A549 (cell line): ENCODE results near the gene PRCP. TPM values are rescaled to one million over a fixed set of nuclear protein-coding genes. Genes with fewer than 3 reads are reported as not detected.
A peak's percentile ranks its signal among the peaks of the same experiment; 100 is the strongest.

ENCODE experiments used
- ATAC-seq, 2 experiments: fragments of 200-7000 bp in 1 of 2; fragments of >200 bp in 1 of 2; cut with Nextera tagmentation in 1 of 2; cut with Tn5 transposase in 1 of 2; 3 replicates each; pipeline versions ENCODE4 v1.8.0 to v1.9.1; 2018 to 2020; ENCODE audit warnings: mild to moderate bottlenecking in 1 of 2, moderate library complexity in 1 of 2
- CTCF ChIA-PET: fragments of 300-600 bp; sonication (Branson Sonifier 250); formaldehyde crosslinking; extraction: SDS; loops from one replicate; lab custom pipeline; 2021; ENCODE audit warnings: antibody characterized with exemption, inconsistent platforms; lab: Yijun Ruan, JAX
- POLR2A ChIA-PET: fragments of 350-600 bp; formaldehyde crosslinking; extraction: SDS; loops from one replicate; lab custom pipeline; 2021; ENCODE audit warnings: antibody characterized with exemption, inconsistent platforms; lab: Yijun Ruan, JAX
- DNase-seq, 2 experiments: peaks; one replicate each; pipeline versions ENCODE4 v3.0.0 to v3.0.0-alpha.2; 2011 to 2016; ENCODE audit warnings: low read depth in 1 of 2, low spot score in 1 of 2
- FAIRE-seq: peaks from 2 replicates; lab custom pipeline; 2011; peaks lifted over from hg19 to GRCh38; lab: Jason Lieb, UNC
- H3K27ac ChIP-seq, 2 experiments: fragments of >200 bp; sonication (Bioruptor Twin); formaldehyde crosslinking; 3 replicates each; pipeline ENCODE4 v1.5.1; 2016 to 2017
- H3K4me1 ChIP-seq: fragments of >200 bp; sonication (Bioruptor Twin); formaldehyde crosslinking; 3 replicates; pipeline ENCODE4 v1.6.1; 2016
- H3K4me2 ChIP-seq: fragments of >200 bp; sonication (Bioruptor Twin); formaldehyde crosslinking; 3 replicates; pipeline ENCODE4 v1.6.1; 2016
- H3K4me3 ChIP-seq: fragments of >200 bp; sonication (Bioruptor Twin); formaldehyde crosslinking; 3 replicates; pipeline ENCODE4 v1.5.1; 2016
- H3K9me3 ChIP-seq: fragments of >200 bp; sonication (Bioruptor Twin); formaldehyde crosslinking; 3 replicates; pipeline ENCODE4 v1.6.1; 2016
- BHLHE40 ChIP-seq: IDR thresholded peaks from 2 replicates; pipeline ENCODE4 v1.6.1; 2012; ENCODE audit warnings: low read depth, low read length, inconsistent platforms
- CBX8 ChIP-seq: fragments of 200-600 bp; sonication (generic); IDR thresholded peaks from 2 replicates; pipeline ENCODE4 v1.6.1; 2016
- CEBPB ChIP-seq, 2 experiments: fragments of >200 bp in 1 of 2; sonication (Bioruptor Twin) in 1 of 2; formaldehyde crosslinking in 1 of 2; IDR thresholded peaks; 2 replicates each; pipeline ENCODE4 v1.6.1; 2012 to 2016
- CTCF ChIP-seq: fragments of >200 bp; sonication (Bioruptor Twin); formaldehyde crosslinking; IDR thresholded peaks from 3 replicates; pipeline ENCODE4 v1.5.1; 2016
- EHMT2 ChIP-seq: fragments of 200-600 bp; sonication (generic); IDR thresholded peaks from 2 replicates; pipeline ENCODE4 v1.6.1; 2016; ENCODE audit warnings: antibody characterized with exemption, low read depth, mild to moderate bottlenecking, moderate library complexity
- EP300 ChIP-seq, 2 experiments: fragments of >200 bp; sonication (Bioruptor Twin); formaldehyde crosslinking; IDR thresholded peaks; 2 replicates in 1 of 2; 3 replicates in 1 of 2; pipeline ENCODE4 v1.6.1; 2016 to 2017
- ESRRA ChIP-seq: fragments of 150-350 bp; IDR thresholded peaks from 2 replicates; pipeline ENCODE4 v1.6.1; 2014; ENCODE audit warnings: mild to moderate bottlenecking, low read length, borderline replicate concordance
- FOSB ChIP-seq: fragments of 250-450 bp; sonication (Bioruptor Pico); IDR thresholded peaks from 2 replicates; pipeline ENCODE4 v1.5.0; 2020; ENCODE audit warnings: mild to moderate bottlenecking, moderate library complexity
- FOSL2 ChIP-seq, 2 experiments: fragments of 450-650 bp in 1 of 2; fragments of >200 bp in 1 of 2; sonication (Bioruptor Twin) in 1 of 2; formaldehyde crosslinking; IDR thresholded peaks; 2 replicates each; pipeline versions ENCODE4 v1.5.0 to v1.6.1; 2016 to 2020; ENCODE audit warnings: mild to moderate bottlenecking in 1 of 2, moderate library complexity in 1 of 2
- HDAC2 ChIP-seq: fragments of 200-600 bp; sonication (generic); IDR thresholded peaks from 2 replicates; pipeline ENCODE4 v1.6.1; 2016
- HEYL ChIP-seq: fragments of 250-450 bp; sonication (Bioruptor Pico); IDR thresholded peaks from 2 replicates; pipeline ENCODE4 v1.8.0; 2021; ENCODE audit warnings: mild to moderate bottlenecking, moderate library complexity
- HOXB13 ChIP-seq: fragments of 250-450 bp; sonication (Bioruptor Pico); IDR thresholded peaks from 2 replicates; pipeline ENCODE4 v1.5.0; 2020; ENCODE audit warnings: low read depth, mild to moderate bottlenecking, moderate library complexity
- HOXB5 ChIP-seq: fragments of 250-450 bp; sonication (Bioruptor Pico); IDR thresholded peaks from 2 replicates; pipeline ENCODE4 v1.5.0; 2020; ENCODE audit warnings: mild to moderate bottlenecking, moderate library complexity
- JUN ChIP-seq, 2 experiments: fragments of >200 bp; sonication (Bioruptor Twin); formaldehyde crosslinking; IDR thresholded peaks; 2 replicates in 1 of 2; 3 replicates in 1 of 2; pipeline ENCODE4 v1.6.1; 2016 to 2017
- JUNB ChIP-seq: fragments of >200 bp; sonication (Bioruptor Twin); formaldehyde crosslinking; IDR thresholded peaks from 2 replicates; pipeline ENCODE4 v1.6.1; 2016
- KDM1A ChIP-seq: fragments of 200-600 bp; sonication (generic); IDR thresholded peaks from 2 replicates; pipeline ENCODE4 v1.6.1; 2016; ENCODE audit warnings: low read depth, mild to moderate bottlenecking
- MAZ ChIP-seq: fragments of 150-350 bp; IDR thresholded peaks from 2 replicates; pipeline ENCODE4 v1.6.1; 2014; ENCODE audit warnings: antibody characterized with exemption, low read depth, low read length, borderline replicate concordance
- MYC ChIP-seq: IDR thresholded peaks from 2 replicates; pipeline ENCODE4 v1.6.1; 2012; ENCODE audit warnings: mild to moderate bottlenecking, inconsistent platforms, low read length, improper control_type of control experiment, borderline replicate concordance
- NFE2L2 ChIP-seq: fragments of 150-350 bp; conservative IDR thresholded peaks from 2 replicates; pipeline ENCODE4 v1.6.1; 2014; ENCODE audit warnings: low read length
- POLR2A ChIP-seq: IDR thresholded peaks from 2 replicates; pipeline ENCODE4 v1.6.1; 2012; ENCODE audit warnings: mild to moderate bottlenecking, low read length
- POLR2AphosphoS2 ChIP-seq: conservative IDR thresholded peaks from 2 replicates; pipeline ENCODE4 v1.6.1; 2012; ENCODE audit warnings: low read length, improper control_type of control experiment, inconsistent platforms
- RAD21 ChIP-seq, 2 experiments: fragments of >200 bp in 1 of 2; sonication (Bioruptor Twin) in 1 of 2; formaldehyde crosslinking in 1 of 2; IDR thresholded peaks in 1 of 2; conservative IDR thresholded peaks in 1 of 2; 2 replicates in 1 of 2; 3 replicates in 1 of 2; pipeline ENCODE4 v1.6.1; 2012 to 2018; ENCODE audit warnings: inconsistent platforms in 1 of 2
- RFX5 ChIP-seq: fragments of 450-650 bp; IDR thresholded peaks from 2 replicates; pipeline ENCODE4 v1.7.1; 2014; ENCODE audit warnings: antibody characterized with exemption, mild to moderate bottlenecking, moderate library complexity
- RNF2 ChIP-seq: fragments of 200-600 bp; sonication (generic); IDR thresholded peaks from 2 replicates; pipeline ENCODE4 v1.6.1; 2016; ENCODE audit warnings: low read depth, mild to moderate bottlenecking, antibody characterized with exemption, moderate library complexity, borderline replicate concordance
- SMC3 ChIP-seq: fragments of >200 bp; sonication (Bioruptor Twin); formaldehyde crosslinking; IDR thresholded peaks from 3 replicates; pipeline ENCODE4 v1.6.1; 2018; ENCODE audit warnings: inconsistent platforms
- SREBF2 ChIP-seq: fragments of 450-650 bp; IDR thresholded peaks from 2 replicates; pipeline ENCODE4 v1.6.1; 2014; ENCODE audit warnings: mild to moderate bottlenecking, moderate library complexity
- USF2 ChIP-seq: fragments of 450-650 bp; IDR thresholded peaks from 2 replicates; pipeline ENCODE4 v1.6.1; 2014; ENCODE audit warnings: antibody characterized with exemption
- WGBS: methylation state at CpG from one replicate; pipeline ENCODE4 v1.1.6; 2017; ENCODE audit errors: missing lambda C conversion rate; 5-methylcytosine and 5-hydroxymethylcytosine counted together
- polyA minus RNA-seq: library from RNA; depleted of rRNA, polyadenylated mRNA; stranded (reverse); fragments of >200 nt; gene quantifications from 2 replicates; pipeline ENCODE4 v1.2.3, GENCODE V29; 2011; rRNA and poly(A)+ RNA removed
- polyA plus RNA-seq, 4 experiments: library from polyadenylated mRNA; depleted of rRNA in 3 of 4; stranded (reverse); fragments of >200 nt; fragmentation: RNase III in 1 of 4; extraction: RNeasy Plus Mini Kit Qiagen cat#74134 plus additional on column Dnase treatment in 1 of 4; gene quantifications; 2 replicates in 3 of 4; 3 replicates in 1 of 4; pipeline ENCODE4 v1.2.3, GENCODE V29; 2011 to 2017
- TF ChIP-seq, protein P1 (sequence below): IDR thresholded peaks from 2 replicates; pipeline ENCODE4 v1.6.1; 2012
- TF ChIP-seq, protein P2 (sequence below): fragments of 250-450 bp; sonication (Bioruptor Pico); IDR thresholded peaks from 2 replicates; pipeline ENCODE4 v1.5.0; 2021; ENCODE audit warnings: mild to moderate bottlenecking, moderate library complexity, borderline replicate concordance

PRCP gene
- polyA plus RNA-seq (2011; rRNA removed) (86.0 and 86.2 TPM in 2 replicates), polyA plus RNA-seq (2017; fragmentation: RNase III; extraction: RNeasy Plus Mini Kit Qiagen cat#74134 plus additional on column Dnase treatment) (46.7 to 52.9 TPM (median 49.8 TPM) in 3 replicates), polyA minus RNA-seq (22.4 and 25.0 TPM in 2 replicates)
- 19.7 and 23.0 TPM in 2 replicates for polyA plus RNA-seq (2012; cell fraction: cytosol; rRNA removed)
- polyA plus RNA-seq (2012; cell fraction: nucleus; rRNA removed) = 17.3 and 26.3 TPM in 2 replicates

- 2% methylated on average over 39 of the region's 40 CpGs for WGBS
- ChIA-PET CTCF (interaction anchor here (0.5 to 3.9 kb wide), 13 partner anchors 13 to 377 kb away, joined by 3 to 32 read pairs (median 4); no protein-coding TSS in a partner anchor), POLR2A (interaction anchor here (0.5 to 2.3 kb wide), 15 partner anchors 10 to 385 kb away, joined by 3 to 34 read pairs (median 3); partner anchors contain the start of genes ANKRD42, CCDC90B, PCF11 and RAB30)
- H3K4me2 ChIP-seq = peak within 1 kb of the TSS; percentile 95
- ATAC-seq (peak; percentile 90 to 95), FAIRE-seq (no peak), DNase-seq (peak; percentile 91 to 94)
- H3K4me1 ChIP-seq = peaks cover 13% of the 10 kb centered on the region
- peak within 1 kb of the TSS; percentile 81 to 93 for H3K27ac ChIP-seq
- no peaks in the 10 kb centered on the region for H3K9me3 ChIP-seq
- no peak for TF ChIP-seq SMC3
- TF ChIP-seq CBX8 = no peak
- 0 out of 2 replicates have a peak, but pooled peaks have one; percentile 14 for TF ChIP-seq HOXB13
- TF ChIP-seq POLR2A = peak; percentile 83
- no peak for TF ChIP-seq FOSL2 (IDR thresholded peaks at IDR 0.05)
- no peak for TF ChIP-seq FOSL2 (CRISPR knock-in tag; IDR thresholded peaks at IDR 0.05)
- no peak for TF ChIP-seq EP300 (IDR thresholded peaks at IDR 0.05)
- 0 out of 2 replicates have a peak, but pooled peaks have one; percentile 25 for TF ChIP-seq MYC
- peak; percentile 50; the same call in 1 of the 2 replicates for TF ChIP-seq FOSB (CRISPR knock-in tag)
- peak; percentile 26; a peak in 1 of 5 replicates for TF ChIP-seq JUN (IDR thresholded peaks at IDR 0.05)
- TF ChIP-seq, protein P1, sequence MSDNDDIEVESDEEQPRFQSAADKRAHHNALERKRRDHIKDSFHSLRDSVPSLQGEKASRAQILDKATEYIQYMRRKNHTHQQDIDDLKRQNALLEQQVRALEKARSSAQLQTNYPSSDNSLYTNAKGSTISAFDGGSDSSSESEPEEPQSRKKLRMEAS = peak; percentile 48; the same call in 1 of the 2 replicates
- TF ChIP-seq MAZ = no peak
- no peak for TF ChIP-seq HEYL
- peak; percentile 57; the same call in 1 of the 2 replicates for TF ChIP-seq HDAC2
- TF ChIP-seq CEBPB (IDR thresholded peaks at IDR 0.05) = peak; percentile 55 to 82; a peak in 3 of 4 replicates
- TF ChIP-seq, protein P2, sequence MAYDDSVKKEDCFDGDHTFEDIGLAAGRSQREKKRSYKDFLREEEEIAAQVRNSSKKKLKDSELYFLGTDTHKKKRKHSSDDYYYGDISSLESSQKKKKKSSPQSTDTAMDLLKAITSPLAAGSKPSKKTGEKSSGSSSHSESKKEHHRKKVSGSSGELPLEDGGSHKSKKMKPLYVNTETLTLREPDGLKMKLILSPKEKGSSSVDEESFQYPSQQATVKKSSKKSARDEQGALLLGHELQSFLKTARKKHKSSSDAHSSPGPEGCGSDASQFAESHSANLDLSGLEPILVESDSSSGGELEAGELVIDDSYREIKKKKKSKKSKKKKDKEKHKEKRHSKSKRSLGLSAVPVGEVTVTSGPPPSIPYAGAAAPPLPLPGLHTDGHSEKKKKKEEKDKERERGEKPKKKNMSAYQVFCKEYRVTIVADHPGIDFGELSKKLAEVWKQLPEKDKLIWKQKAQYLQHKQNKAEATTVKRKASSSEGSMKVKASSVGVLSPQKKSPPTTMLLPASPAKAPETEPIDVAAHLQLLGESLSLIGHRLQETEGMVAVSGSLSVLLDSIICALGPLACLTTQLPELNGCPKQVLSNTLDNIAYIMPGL (CRISPR knock-in tag) = no peak
- peak; percentile 87; the same call in 1 of the 2 replicates for TF ChIP-seq KDM1A
- TF ChIP-seq SREBF2 = no peak
- H3K4me3 ChIP-seq = peak within 1 kb of the TSS; percentile 72
These were observed at the start of gene PRCP for GRCh38 chr11:82900277-82901164. TSS of gene PRCP (minus strand) at chr11:82900430. CDS start at chr11:82900402, 28 bp downstream.

- ChIA-PET POLR2A (no interaction called here), CTCF (no interaction called here)
- FAIRE-seq (no peak), DNase-seq (no peak), ATAC-seq (no peak)
- TF ChIP-seq EHMT2 = no peak
- TF ChIP-seq JUNB = no peak
- no peak for TF ChIP-seq HDAC2
- TF ChIP-seq RFX5 = no peak
- TF ChIP-seq HOXB5 (CRISPR knock-in tag) = no peak
- TF ChIP-seq BHLHE40 = no peak
- no peak for TF ChIP-seq FOSL2 (IDR thresholded peaks at IDR 0.05)
- TF ChIP-seq FOSL2 (CRISPR knock-in tag; IDR thresholded peaks at IDR 0.05) = no peak
- no peak for TF ChIP-seq RAD21 (conservative IDR thresholded peaks at IDR 0.05 in 1 of 2, IDR thresholded peaks at IDR 0.05 in 1 of 2)
- no peak for TF ChIP-seq USF2
- TF ChIP-seq NFE2L2 = no peak
- TF ChIP-seq MYC = no peak
- no peak for TF ChIP-seq CTCF
- no peak for TF ChIP-seq ESRRA
- TF ChIP-seq MAZ = no peak
- TF ChIP-seq RNF2 = no peak
- TF ChIP-seq, protein P2 (CRISPR knock-in tag) = no peak
- TF ChIP-seq POLR2AphosphoS2 = no peak
- H3K4me3 ChIP-seq = no peak overlapping the region
- no peaks in the 10 kb centered on the region for H3K9me3 ChIP-seq
- no peak overlapping the region for H3K4me2 ChIP-seq
- H3K27ac ChIP-seq = no peak overlapping the region
- H3K4me1 ChIP-seq = no peaks in the 10 kb centered on the region
These were observed 49.1 kb upstream of the PRCP start for GRCh38 chr11:82949352-82949751.
